Muscle of back (tissue), 13 donors: Measurements from ENCODE around the gene ADAM30. TPM values are rescaled to one million over a fixed set of nuclear protein-coding genes. Genes with fewer than 3 reads are reported as not detected.

Source experiments
- DNase-seq, 3 donors: peaks; one replicate each; pipeline versions ENCODE4 v3.0.0 to v3.0.0-alpha.2; 2013
- long read RNA-seq, 9 donors: transcript quantifications; one replicate each; lab custom pipeline, GENCODE V29; 2026
- polyA plus RNA-seq, 10 donors: library from polyadenylated mRNA; unstranded; fragments of 120-200 nt; gene quantifications; one replicate each; pipeline ENCODE4 v1.2.1, GENCODE V29; 2013; ENCODE audit not compliant: insufficient read length in 10 of 10

Gene ADAM30
- polyA plus RNA-seq, result not detected
- long read RNA-seq, donor 1, result 0 reads
- long read RNA-seq, donor 2, result 0 reads
- long read RNA-seq, donor 3, result 0 reads
- long read RNA-seq, donor 4, result 0 reads
- long read RNA-seq, donor 5, result 0 reads
- long read RNA-seq, donor 6, result 0 reads
- long read RNA-seq, donor 7, result 0 reads
- long read RNA-seq, donor 8, result 0 reads
- long read RNA-seq, donor 9, result 0 reads

- DNase-seq, result no peak
These were observed at the start of gene ADAM30 for GRCh38 chr1:119896303-119896702. Gene ADAM30, minus strand, starts transcription at chr1:119896515. Its CDS starts 179 bp downstream, at chr1:119896336.

GRCh38 chr1:119943216-119943615 is 46.9 kb upstream of the ADAM30 start:
- DNase-seq, result no peak

GRCh38 chr1:119941392-119941791 is 45.1 kb upstream of the ADAM30 start:
- DNase-seq, result no peak

GRCh38 chr1:119940697-119941096 is 44.4 kb upstream of the ADAM30 start:
- no peak for DNase-seq

- no peak for DNase-seq
These were observed 40.9 kb upstream of the ADAM30 start for GRCh38 chr1:119937198-119937597.

- no peak for DNase-seq
These were observed 39.6 kb upstream of the ADAM30 start for GRCh38 chr1:119935915-119936314.

DNA sequence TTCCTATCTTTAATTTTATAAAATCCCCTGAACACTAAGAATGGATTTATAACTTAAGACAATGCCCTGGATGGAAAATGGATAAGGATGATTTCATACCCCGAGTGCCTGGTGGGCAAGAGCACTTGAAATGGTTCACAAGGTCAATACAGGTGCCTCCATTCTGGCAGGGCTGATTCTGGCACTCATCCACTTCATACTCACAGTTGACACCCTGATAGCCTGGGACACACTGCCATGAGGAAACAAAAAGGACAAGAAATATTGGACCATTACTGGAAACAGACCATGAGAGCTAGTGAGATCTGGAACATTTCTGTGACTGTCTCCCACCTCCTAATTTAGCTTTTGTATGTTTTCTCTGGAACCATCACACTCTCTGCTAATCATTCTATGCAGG is 39.1 kb upstream of the ADAM30 start:
- no peak for DNase-seq

DNA sequence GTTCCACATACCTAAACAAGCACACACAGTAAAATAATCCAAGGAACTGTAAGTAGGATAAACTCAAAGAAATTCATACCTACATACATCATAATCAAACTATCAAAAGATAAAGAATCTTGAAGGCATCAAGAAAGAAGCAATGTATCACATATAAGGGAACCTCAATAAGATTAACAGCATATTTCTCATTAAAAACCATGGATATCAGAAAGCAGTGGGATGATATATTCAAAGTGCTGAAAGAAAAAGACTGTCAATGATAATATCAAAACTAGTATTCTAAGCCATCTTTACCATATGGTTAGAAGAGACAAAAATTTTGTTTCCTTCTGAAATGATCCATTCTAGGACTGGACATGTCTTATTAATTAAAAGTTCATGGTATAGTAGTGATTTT is 37.1 kb upstream of the ADAM30 start:
- no peak for DNase-seq

GRCh38 chr1:119929643-119930315 is 33.5 kb upstream of the ADAM30 start:
- no peak for DNase-seq

DNA sequence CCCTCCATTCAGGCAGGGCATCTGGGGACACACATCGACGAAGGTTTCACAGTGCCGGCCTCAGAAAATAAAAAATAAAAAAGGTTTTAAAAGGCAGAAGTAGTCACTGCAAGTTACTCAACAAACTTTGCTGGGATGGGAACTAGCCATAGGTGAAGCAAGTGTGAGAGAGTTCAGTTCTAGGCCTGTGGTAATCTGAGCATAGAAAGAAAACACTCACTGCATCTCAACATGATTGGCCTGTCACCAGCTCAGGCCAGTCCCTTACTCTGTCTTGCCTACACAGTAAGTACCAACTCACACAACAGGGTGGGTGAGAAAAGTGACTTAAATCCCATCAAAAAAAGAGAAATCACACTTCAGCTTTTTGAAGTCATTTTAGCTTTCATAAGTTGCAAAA is 30.2 kb upstream of the ADAM30 start:
- DNase-seq, result no peak

GRCh38 chr1:119924948-119925898 is 28.9 kb upstream of the ADAM30 start:
- DNase-seq, result peak; percentile 62 to 89 (median 79)

- no peak for DNase-seq
These were observed 24.0 kb upstream of the ADAM30 start for GRCh38 chr1:119920104-119920968.

- DNase-seq, result no peak
These were observed 22.9 kb upstream of the ADAM30 start for GRCh38 chr1:119919241-119919640.

- DNase-seq, result no peak
These were observed 22.0 kb upstream of the ADAM30 start for GRCh38 chr1:119918301-119918700.

- no peak for DNase-seq
These were observed 21.2 kb upstream of the ADAM30 start for GRCh38 chr1:119917304-119918055.

DNA sequence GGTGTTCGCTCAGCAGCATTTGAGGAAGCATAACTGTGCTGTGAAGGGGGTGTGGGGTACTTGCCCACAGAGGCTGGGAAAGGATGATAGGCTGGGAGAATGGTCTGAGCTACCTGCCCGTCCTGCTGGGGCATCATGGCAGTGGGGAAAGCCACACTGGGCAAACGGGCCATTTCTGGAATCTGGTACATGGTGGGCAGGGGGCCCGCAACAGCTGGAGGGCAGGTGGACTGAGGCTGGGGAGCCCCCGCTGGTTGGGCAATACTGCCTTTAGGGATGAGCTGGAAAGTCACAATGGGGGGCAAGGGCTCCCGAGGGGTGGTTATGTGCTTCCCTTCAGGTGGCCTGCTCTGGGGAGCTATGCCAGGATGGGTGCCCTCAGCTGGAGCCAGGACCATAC is 19.2 kb upstream of the ADAM30 start:
- no peak for DNase-seq

DNA sequence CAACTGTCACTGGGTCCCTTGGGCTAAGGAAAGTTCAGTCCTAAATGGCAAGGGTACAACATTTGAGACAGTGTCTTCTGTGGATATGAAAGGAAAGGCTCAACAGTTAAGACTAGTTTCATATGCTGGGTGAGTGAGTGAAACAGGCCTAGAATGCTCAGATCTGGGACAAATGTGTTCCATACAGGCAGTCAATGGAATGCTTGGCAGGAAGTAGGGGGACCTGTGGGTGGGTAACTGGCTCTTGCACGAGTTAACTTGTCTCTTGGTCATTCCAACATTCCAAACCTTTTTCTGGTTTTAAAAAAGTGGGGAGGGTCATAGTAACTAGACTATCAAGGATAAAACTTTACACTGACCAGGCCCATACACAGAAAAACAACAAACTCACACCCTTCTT is 17.8 kb upstream of the ADAM30 start:
- no peak for DNase-seq

DNA sequence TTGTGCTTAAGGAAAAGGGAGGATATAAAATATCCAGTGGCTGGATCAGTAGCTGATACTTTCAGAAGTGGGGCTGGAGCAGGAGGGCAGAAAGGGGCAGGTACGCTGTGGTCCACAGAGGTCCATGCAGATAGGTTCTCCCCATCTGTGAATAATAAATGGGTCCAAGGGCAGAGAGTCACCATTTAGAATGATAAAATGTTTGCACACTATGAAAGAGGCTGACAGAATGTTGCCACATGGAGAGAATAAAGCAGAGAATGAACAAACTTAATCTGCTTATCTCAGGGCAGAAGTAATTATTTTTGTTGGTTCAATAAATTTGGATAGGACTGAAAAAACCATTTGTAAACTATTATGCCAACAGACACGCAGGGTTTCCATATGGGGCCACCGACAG is 16.6 kb upstream of the ADAM30 start:
- no peak for DNase-seq

GRCh38 chr1:119911775-119912174 is 15.5 kb upstream of the ADAM30 start:
- no peak for DNase-seq

DNA sequence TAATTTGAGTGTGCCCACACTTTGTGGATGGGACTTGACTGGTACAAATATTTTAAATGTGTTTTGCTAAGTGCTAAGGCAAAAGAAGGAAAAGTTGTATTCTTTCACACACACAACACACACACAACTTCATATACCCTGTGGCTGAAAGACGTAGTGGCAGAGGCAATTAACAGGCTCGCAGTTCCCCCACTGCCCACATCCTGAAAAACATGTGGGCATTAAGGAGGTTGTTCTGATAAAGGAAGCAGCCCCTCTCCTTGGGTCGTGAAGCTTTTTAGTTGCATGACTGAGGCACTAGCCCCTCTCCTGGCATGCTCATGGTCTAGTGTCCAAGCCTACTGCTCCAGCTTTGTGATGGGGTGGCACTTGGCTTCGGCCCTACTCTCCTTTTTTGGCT is 14.3 kb upstream of the ADAM30 start:
- no peak for DNase-seq
